HepG2 (cell line): Measurements from ENCODE around the gene RIPOR3.

Source experiments
- SIN3A ChIP-seq: IDR thresholded peaks from 2 replicates; pipeline ENCODE4 v1.6.1; 2011; ENCODE audit warnings: low read depth, mild to moderate bottlenecking, control low read depth, low read length, borderline replicate concordance
- TARDBP ChIP-seq: sonication (generic); formaldehyde crosslinking; IDR thresholded peaks from 2 replicates; pipeline ENCODE4 v1.8.0; 2022; ENCODE audit warnings: mild to moderate bottlenecking, missing genetic modification reagents
- ZNF121 ChIP-seq: sonication (generic); formaldehyde crosslinking; IDR thresholded peaks from 2 replicates; pipeline ENCODE4 v1.5.0; 2020; ENCODE audit warnings: mild to moderate bottlenecking, missing genetic modification reagents
- ZNF24 ChIP-seq: fragments of 450-650 bp; IDR thresholded peaks from 2 replicates; pipeline ENCODE4 v1.6.1; 2017; ENCODE audit warnings: antibody characterized with exemption, mild to moderate bottlenecking
- TF ChIP-seq, protein P1 (sequence below): sonication (generic); formaldehyde crosslinking; IDR thresholded peaks from 2 replicates; pipeline ENCODE4 v1.5.0; 2020; ENCODE audit warnings: mild to moderate bottlenecking, missing genetic modification reagents, moderate library complexity
- TF ChIP-seq, protein P2 (sequence below): sonication (generic); formaldehyde crosslinking; IDR thresholded peaks from 2 replicates; pipeline ENCODE4 v1.4.0; 2020; ENCODE audit warnings: missing genetic modification reagents

DNA sequence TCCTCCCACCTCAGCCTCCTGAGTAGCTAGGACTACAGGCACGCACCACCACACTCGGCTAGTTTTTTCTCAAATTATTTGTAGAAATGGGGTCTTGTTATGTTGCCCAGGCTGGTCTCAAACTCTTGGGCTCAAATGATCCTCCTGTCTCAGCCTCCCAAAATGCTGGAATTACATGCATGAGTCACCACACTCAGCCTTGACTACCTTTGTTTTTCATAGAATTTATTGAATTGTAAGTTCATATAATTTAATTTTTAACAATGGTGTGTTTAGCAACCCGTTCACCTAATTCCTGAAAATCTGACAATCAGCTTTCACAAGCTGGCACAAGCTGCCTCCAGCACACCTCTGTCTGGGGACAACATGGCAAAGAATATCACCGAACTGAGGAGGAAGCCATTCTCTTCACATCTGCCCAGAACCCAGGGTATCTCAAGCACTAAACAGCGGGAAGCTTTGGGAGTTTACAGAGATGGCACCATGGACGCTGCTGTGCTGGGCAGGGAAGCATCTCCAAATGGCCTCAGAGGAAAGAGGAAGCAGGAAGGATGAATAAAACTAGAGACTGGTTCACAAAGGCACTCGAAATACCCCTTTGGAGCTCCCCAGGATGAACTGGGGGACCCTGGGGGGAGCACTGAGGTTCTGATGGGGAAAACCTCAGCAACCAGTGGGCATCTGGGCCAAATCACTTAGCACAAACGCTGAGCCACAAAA is 2.9 kb downstream of the RIPOR3 start:
- TF ChIP-seq, protein P1, sequence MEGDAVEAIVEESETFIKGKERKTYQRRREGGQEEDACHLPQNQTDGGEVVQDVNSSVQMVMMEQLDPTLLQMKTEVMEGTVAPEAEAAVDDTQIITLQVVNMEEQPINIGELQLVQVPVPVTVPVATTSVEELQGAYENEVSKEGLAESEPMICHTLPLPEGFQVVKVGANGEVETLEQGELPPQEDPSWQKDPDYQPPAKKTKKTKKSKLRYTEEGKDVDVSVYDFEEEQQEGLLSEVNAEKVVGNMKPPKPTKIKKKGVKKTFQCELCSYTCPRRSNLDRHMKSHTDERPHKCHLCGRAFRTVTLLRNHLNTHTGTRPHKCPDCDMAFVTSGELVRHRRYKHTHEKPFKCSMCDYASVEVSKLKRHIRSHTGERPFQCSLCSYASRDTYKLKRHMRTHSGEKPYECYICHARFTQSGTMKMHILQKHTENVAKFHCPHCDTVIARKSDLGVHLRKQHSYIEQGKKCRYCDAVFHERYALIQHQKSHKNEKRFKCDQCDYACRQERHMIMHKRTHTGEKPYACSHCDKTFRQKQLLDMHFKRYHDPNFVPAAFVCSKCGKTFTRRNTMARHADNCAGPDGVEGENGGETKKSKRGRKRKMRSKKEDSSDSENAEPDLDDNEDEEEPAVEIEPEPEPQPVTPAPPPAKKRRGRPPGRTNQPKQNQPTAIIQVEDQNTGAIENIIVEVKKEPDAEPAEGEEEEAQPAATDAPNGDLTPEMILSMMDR, result no peak
- no peak for TF ChIP-seq TARDBP
- no peak for TF ChIP-seq ZNF121
- TF ChIP-seq SIN3A, result no peak
- TF ChIP-seq, protein P2, sequence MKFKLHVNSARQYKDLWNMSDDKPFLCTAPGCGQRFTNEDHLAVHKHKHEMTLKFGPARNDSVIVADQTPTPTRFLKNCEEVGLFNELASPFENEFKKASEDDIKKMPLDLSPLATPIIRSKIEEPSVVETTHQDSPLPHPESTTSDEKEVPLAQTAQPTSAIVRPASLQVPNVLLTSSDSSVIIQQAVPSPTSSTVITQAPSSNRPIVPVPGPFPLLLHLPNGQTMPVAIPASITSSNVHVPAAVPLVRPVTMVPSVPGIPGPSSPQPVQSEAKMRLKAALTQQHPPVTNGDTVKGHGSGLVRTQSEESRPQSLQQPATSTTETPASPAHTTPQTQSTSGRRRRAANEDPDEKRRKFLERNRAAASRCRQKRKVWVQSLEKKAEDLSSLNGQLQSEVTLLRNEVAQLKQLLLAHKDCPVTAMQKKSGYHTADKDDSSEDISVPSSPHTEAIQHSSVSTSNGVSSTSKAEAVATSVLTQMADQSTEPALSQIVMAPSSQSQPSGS (CRISPR knock-in tag), result no peak
- no peak for TF ChIP-seq ZNF24
